ENCODE results near the gene RALGAPB. TPM values are rescaled to one million over a fixed set of nuclear protein-coding genes. Genes with fewer than 3 reads are reported as not detected.

The RALGAPB gene
- total RNA-seq, 4 donors from 2014 or later: 22.7 to 67.0 (median 56.7) TPM

- no peak overlapping the region for H3K4me3 ChIP-seq
- no peak for DNase-seq
- H3K27me3 ChIP-seq: peaks cover 10% of the 10 kb centered on the region
- H3K36me3 ChIP-seq: no peaks in the 10 kb centered on the region
- no peaks in the 10 kb centered on the region for H3K9me3 ChIP-seq
- in situ Hi-C loops (cut with MboI; ENCODE audit: low pct_ligation_motif_present in 1 of 4, low pct_unique_long_range_greater_than_20kb in 1 of 4, low sequenced_read_pairs in 3 of 4) (no loop called here), intact Hi-C loops (cut with DNase I; ENCODE audit: low total_unique reads) (no loop called here)
- H3K27ac ChIP-seq: no peak overlapping the region
- no peak for TF ChIP-seq POLR2A (IDR thresholded peaks at IDR 0.05)
- TF ChIP-seq EP300 (IDR thresholded peaks at IDR 0.05; ENCODE audit: low read depth): no peak
- no peak for TF ChIP-seq POLR2AphosphoS5 (IDR thresholded peaks at IDR 0.05)
- TF ChIP-seq CTCF (IDR thresholded peaks at IDR 0.05): no peak
- H3K4me1 ChIP-seq: no peaks in the 10 kb centered on the region
- 83% methylated on average over 4 of the region's 4 CpGs; no CpG with 5 or more reads in 1 of the 2 donors for WGBS, 2 donors (ENCODE audit: low coverage in 1 of 2)
Observed at GRCh38 chr20:38583306-38583705, 110.7 kb downstream of the RALGAPB start.

GRCh38 chr20:38584099-38584763 is 111.6 kb downstream of the RALGAPB start:
- TF ChIP-seq POLR2AphosphoS5 (IDR thresholded peaks at IDR 0.05) (no peak), EP300 (IDR thresholded peaks at IDR 0.05; ENCODE audit: low read depth) (no peak), POLR2A (IDR thresholded peaks at IDR 0.05) (no peak), CTCF (IDR thresholded peaks at IDR 0.05) (no peak)
- 33 to 44% methylated on average over 1 to 7 of the region's 7 CpGs for WGBS, 2 donors (ENCODE audit: low coverage in 1 of 2)
- intact Hi-C loops (cut with DNase I; ENCODE audit: low total_unique reads): no loop called here

GRCh38 chr20:38585404-38586180 is 112.9 kb downstream of the RALGAPB start:
- H3K27ac ChIP-seq: no peak overlapping the region
- no peaks in the 10 kb centered on the region for H3K4me1 ChIP-seq
- no peaks in the 10 kb centered on the region for H3K9me3 ChIP-seq
- no peaks in the 10 kb centered on the region for H3K36me3 ChIP-seq
- no peak overlapping the region for H3K4me3 ChIP-seq
- no peak for TF ChIP-seq POLR2A (IDR thresholded peaks at IDR 0.05)
- TF ChIP-seq POLR2AphosphoS5 (IDR thresholded peaks at IDR 0.05): no peak
- TF ChIP-seq CTCF (IDR thresholded peaks at IDR 0.05): no peak
- TF ChIP-seq EP300 (IDR thresholded peaks at IDR 0.05; ENCODE audit: low read depth): no peak
- intact Hi-C loops (cut with DNase I; ENCODE audit: low total_unique reads) (no loop called here), in situ Hi-C loops (cut with MboI; ENCODE audit: low pct_ligation_motif_present in 1 of 4, low pct_unique_long_range_greater_than_20kb in 1 of 4, low sequenced_read_pairs in 3 of 4) (no loop called here)
- H3K27me3 ChIP-seq: peaks cover 10% of the 10 kb centered on the region
- WGBS, 2 donors (ENCODE audit: low coverage in 1 of 2): 72 to 87% methylated on average over 4 to 10 of the region's 10 CpGs
- no peak for DNase-seq

More at GRCh38 chr20:38584099-38584763, 111.6 kb downstream of the RALGAPB start:
- in situ Hi-C loops (cut with MboI; ENCODE audit: low pct_ligation_motif_present in 1 of 4, low pct_unique_long_range_greater_than_20kb in 1 of 4, low sequenced_read_pairs in 3 of 4): no loop called here
- DNase-seq: no peak
- peaks cover 10% of the 10 kb centered on the region for H3K27me3 ChIP-seq
- no peak overlapping the region for H3K4me3 ChIP-seq
- H3K36me3 ChIP-seq: no peaks in the 10 kb centered on the region
- no peak overlapping the region for H3K27ac ChIP-seq
- no peaks in the 10 kb centered on the region for H3K9me3 ChIP-seq
- H3K4me1 ChIP-seq: no peaks in the 10 kb centered on the region

- WGBS, 2 donors (ENCODE audit: low coverage in 1 of 2): 50 to 75% methylated on average over 2 to 3 of the region's 3 CpGs
- intact Hi-C loops (cut with DNase I; ENCODE audit: low total_unique reads) (no loop called here), in situ Hi-C loops (cut with MboI; ENCODE audit: low pct_ligation_motif_present in 1 of 4, low pct_unique_long_range_greater_than_20kb in 1 of 4, low sequenced_read_pairs in 3 of 4) (no loop called here)
- H3K4me3 ChIP-seq: no peak overlapping the region
- H3K36me3 ChIP-seq: no peaks in the 10 kb centered on the region
- H3K4me1 ChIP-seq: no peaks in the 10 kb centered on the region
- H3K27ac ChIP-seq: no peak overlapping the region
- DNase-seq: no peak
- TF ChIP-seq CTCF (IDR thresholded peaks at IDR 0.05) (no peak), POLR2AphosphoS5 (IDR thresholded peaks at IDR 0.05) (no peak), POLR2A (IDR thresholded peaks at IDR 0.05) (no peak), EP300 (IDR thresholded peaks at IDR 0.05; ENCODE audit: low read depth) (no peak)
- H3K9me3 ChIP-seq: no peaks in the 10 kb centered on the region
- H3K27me3 ChIP-seq: peaks cover 10% of the 10 kb centered on the region
Observed at GRCh38 chr20:38586181-38586525, 113.5 kb downstream of the RALGAPB start.
